Measurements from ENCODE around the gene NYAP2.
A peak's percentile ranks its signal among the peaks of the same experiment; 100 is the strongest.

The NYAP2 gene

DNA sequence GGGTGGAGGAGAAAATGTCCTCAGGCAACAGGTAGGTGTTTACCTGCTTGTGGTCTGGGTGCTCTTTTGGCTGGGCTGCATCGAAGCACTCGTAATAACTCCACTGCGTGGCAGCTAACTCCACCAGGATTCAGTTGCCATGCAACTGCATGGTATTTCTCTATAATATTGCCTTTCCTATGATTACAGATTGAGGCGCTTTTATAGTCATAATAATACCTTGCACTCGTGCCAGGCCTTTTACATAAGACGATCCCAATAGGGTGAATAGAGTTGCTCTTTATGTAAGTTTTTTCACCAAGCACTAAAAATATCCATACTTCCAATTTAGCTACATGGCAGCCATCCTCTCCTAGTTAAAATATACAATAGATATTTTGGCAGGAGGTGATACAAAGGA lies 19.7 kb upstream of the NYAP2 start:
- no peaks in the 10 kb centered on the region for H3K27me3 ChIP-seq (ENCODE audit: insufficient read depth, insufficient read length)
- H3K4me1 ChIP-seq (ENCODE audit: insufficient read depth, insufficient read length) = no peaks in the 10 kb centered on the region
- no peak overlapping the region for H3K4me3 ChIP-seq (ENCODE audit: insufficient read length, low read depth)
- H3K9me3 ChIP-seq (ENCODE audit: insufficient read depth, low read length) = peaks cover 8% of the 10 kb centered on the region; the same call in 1 of the 2 replicates
- no peak for DNase-seq (ENCODE audit: low read depth, low spot score)
- TF ChIP-seq ZNF274 (IDR thresholded peaks at IDR 0.05; ENCODE audit: low read depth, low read length) (no peak), SUZ12 (IDR thresholded peaks at IDR 0.05; ENCODE audit: extremely low read depth, insufficient read depth, insufficient read length) (no peak), YY1 (IDR thresholded peaks at IDR 0.05; ENCODE audit: insufficient read depth, insufficient read length) (no peak)
- no peaks in the 10 kb centered on the region for H3K36me3 ChIP-seq (ENCODE audit: insufficient read depth, insufficient read length, low read length)
- H3K9ac ChIP-seq (ENCODE audit: insufficient read length, low read depth) = no peak overlapping the region

DNA sequence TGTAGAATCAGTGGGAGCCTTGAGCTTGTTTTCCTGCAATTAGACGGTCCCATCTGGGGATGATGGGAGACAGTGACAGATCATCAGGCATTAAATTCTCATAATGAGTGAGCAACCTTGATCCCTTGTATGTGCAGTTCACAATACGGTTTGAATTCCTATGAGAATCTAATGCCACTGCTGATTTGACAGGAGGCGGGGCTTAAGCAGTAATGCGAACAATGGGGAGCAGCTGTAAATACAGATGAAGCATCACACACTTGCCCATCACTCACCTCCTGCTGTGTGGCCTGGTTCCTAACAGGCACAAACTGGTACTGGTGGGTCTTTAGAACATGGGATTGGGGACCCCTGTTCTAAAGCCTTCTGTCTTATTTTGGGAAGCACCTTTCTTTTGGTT lies 17.9 kb upstream of the NYAP2 start:
- H3K4me3 ChIP-seq (ENCODE audit: insufficient read length, low read depth) = no peak overlapping the region
- no peak for DNase-seq (ENCODE audit: low read depth, low spot score)
- peaks cover 8% of the 10 kb centered on the region; the same call in 1 of the 2 replicates for H3K9me3 ChIP-seq (ENCODE audit: insufficient read depth, low read length)
- TF ChIP-seq SUZ12 (IDR thresholded peaks at IDR 0.05; ENCODE audit: extremely low read depth, insufficient read depth, insufficient read length) = no peak
- no peaks in the 10 kb centered on the region for H3K36me3 ChIP-seq (ENCODE audit: insufficient read depth, insufficient read length, low read length)
- H3K4me1 ChIP-seq (ENCODE audit: insufficient read depth, insufficient read length) = no peaks in the 10 kb centered on the region
- no peaks in the 10 kb centered on the region for H3K27me3 ChIP-seq (ENCODE audit: insufficient read depth, insufficient read length)
- H3K9ac ChIP-seq (ENCODE audit: insufficient read length, low read depth) = no peak overlapping the region

DNA sequence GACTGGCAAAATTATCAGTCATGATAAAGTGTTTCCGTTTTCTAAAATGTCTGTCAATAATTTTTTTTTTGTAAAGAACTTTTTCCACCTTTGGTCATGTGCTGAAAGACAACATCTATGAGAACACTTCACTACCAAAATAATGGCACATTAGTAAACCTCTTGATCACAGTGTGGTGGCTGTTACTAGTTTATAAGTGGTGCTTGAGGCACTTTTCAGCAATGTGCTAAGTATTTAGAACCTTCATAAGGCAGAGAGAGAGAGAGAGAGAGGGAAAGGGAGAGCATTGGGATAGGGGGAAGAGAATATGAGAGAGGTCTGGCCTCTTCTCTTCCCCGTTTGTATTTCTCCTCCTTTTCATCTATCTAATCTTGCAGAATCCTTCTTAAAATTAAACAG lies 1.1 kb upstream of the NYAP2 start:
- no peak overlapping the region for H3K4me3 ChIP-seq (ENCODE audit: insufficient read length, low read depth)
- DNase-seq (ENCODE audit: low read depth, low spot score) = no peak
- no peaks in the 10 kb centered on the region for H3K9me3 ChIP-seq (ENCODE audit: insufficient read depth, low read length)
- no peak for TF ChIP-seq YY1 (IDR thresholded peaks at IDR 0.05; ENCODE audit: insufficient read depth, insufficient read length)
- TF ChIP-seq SUZ12 (IDR thresholded peaks at IDR 0.05; ENCODE audit: extremely low read depth, insufficient read depth, insufficient read length) = no peak
- no peak for TF ChIP-seq ZNF274 (IDR thresholded peaks at IDR 0.05; ENCODE audit: low read depth, low read length)
- no peaks in the 10 kb centered on the region for H3K4me1 ChIP-seq (ENCODE audit: insufficient read depth, insufficient read length)
- no peaks in the 10 kb centered on the region for H3K36me3 ChIP-seq (ENCODE audit: insufficient read depth, insufficient read length, low read length)
- H3K9ac ChIP-seq (ENCODE audit: insufficient read length, low read depth) = no peak overlapping the region
- H3K27me3 ChIP-seq (ENCODE audit: insufficient read depth, insufficient read length) = no peaks in the 10 kb centered on the region

DNA sequence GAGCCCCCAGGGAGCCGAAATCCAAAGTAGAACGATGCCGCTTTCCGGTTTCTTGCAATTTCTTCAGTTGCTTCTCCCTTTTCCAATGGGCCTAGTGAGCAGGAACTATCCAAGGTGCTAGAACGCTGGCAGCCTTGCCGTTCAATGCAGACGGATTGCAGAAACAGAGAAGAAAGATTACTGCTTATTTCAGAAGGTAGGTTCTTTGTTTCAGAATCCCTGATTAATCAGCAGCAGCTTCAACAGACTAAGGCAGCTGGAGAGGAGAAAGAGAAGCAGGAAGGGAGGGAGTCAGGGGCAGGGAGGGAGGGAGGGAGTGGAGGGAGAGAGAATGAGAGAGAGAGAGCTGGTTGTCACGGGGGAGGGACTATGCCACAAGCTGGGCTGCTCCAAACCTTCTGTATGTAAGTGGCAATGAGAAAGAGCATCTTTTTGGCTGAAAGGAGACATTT lies 576 bp downstream of the NYAP2 start:
- H3K4me3 ChIP-seq (ENCODE audit: insufficient read length, low read depth) = no peak overlapping the region
- H3K9ac ChIP-seq (ENCODE audit: insufficient read length, low read depth) = no peak overlapping the region
- TF ChIP-seq YY1 (IDR thresholded peaks at IDR 0.05; ENCODE audit: insufficient read depth, insufficient read length) (no peak), SUZ12 (IDR thresholded peaks at IDR 0.05; ENCODE audit: extremely low read depth, insufficient read depth, insufficient read length) (no peak), ZNF274 (IDR thresholded peaks at IDR 0.05; ENCODE audit: low read depth, low read length) (no peak)
- H3K27me3 ChIP-seq (ENCODE audit: insufficient read depth, insufficient read length) = no peaks in the 10 kb centered on the region
- no peaks in the 10 kb centered on the region for H3K36me3 ChIP-seq (ENCODE audit: insufficient read depth, insufficient read length, low read length)
- no peaks in the 10 kb centered on the region for H3K9me3 ChIP-seq (ENCODE audit: insufficient read depth, low read length)
- H3K4me1 ChIP-seq (ENCODE audit: insufficient read depth, insufficient read length) = no peaks in the 10 kb centered on the region
- DNase-seq (ENCODE audit: low read depth, low spot score) = peak; percentile 48

DNA sequence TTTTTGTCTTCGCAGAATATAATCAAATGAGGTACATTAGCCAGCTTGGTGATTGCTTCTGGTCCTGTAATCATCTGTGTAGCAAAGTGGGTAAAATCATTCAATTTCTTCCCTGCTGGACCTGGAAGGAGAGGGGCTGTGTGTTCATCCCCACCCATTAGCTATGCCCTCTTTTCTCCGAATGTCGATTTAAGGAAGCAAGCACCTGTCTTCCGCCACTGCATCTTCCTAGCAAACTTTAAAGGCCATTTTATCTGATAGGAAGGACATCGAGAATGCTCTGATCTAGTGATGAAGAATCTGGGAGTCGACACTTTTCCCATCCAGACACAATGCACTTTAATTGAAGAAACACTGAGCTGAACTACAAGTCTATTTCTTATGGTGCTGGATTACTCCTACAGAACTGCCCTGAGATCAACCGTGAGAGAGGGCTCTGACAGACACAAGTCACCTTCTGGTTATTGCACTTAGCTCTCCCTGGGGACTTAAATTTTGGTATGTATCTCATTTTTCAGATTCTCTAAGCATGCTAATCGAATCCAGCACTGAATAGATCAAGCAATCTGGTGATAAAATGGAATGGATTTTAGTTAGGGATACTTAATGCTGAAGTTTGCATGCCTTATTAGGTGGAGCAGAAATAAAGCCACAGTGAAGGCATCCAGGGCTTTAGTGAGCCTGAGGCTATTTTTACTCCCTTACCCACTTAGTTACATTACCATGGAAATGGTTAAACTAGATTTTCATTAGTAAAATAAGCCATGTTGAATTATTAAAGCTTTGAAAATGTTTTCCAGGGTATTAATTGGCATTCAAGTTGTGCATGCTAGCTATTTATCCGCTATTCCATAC lies 1.3 kb downstream of the NYAP2 start:
- no peak overlapping the region for H3K9ac ChIP-seq (ENCODE audit: insufficient read length, low read depth)
- no peak for DNase-seq (ENCODE audit: low read depth, low spot score)
- H3K4me3 ChIP-seq (ENCODE audit: insufficient read length, low read depth) = no peak overlapping the region

GRCh38 chr2:225402210-225402776 lies 2.8 kb downstream of the NYAP2 start:
- H3K9ac ChIP-seq (ENCODE audit: insufficient read length, low read depth) = no peak overlapping the region

More for the DNA sequence above, 1.3 kb downstream of the NYAP2 start:
- H3K27me3 ChIP-seq (ENCODE audit: insufficient read depth, insufficient read length) = no peaks in the 10 kb centered on the region
- H3K9me3 ChIP-seq (ENCODE audit: insufficient read depth, low read length) = no peaks in the 10 kb centered on the region
- H3K4me1 ChIP-seq (ENCODE audit: insufficient read depth, insufficient read length) = no peaks in the 10 kb centered on the region
- H3K36me3 ChIP-seq (ENCODE audit: insufficient read depth, insufficient read length, low read length) = no peaks in the 10 kb centered on the region
- no peak for TF ChIP-seq SUZ12 (IDR thresholded peaks at IDR 0.05; ENCODE audit: extremely low read depth, insufficient read depth, insufficient read length)

GRCh38 chr2:225411452-225411851 lies 11.9 kb downstream of the NYAP2 start:
- DNase-seq (ENCODE audit: low read depth, low spot score) = no peak
- H3K9ac ChIP-seq (ENCODE audit: insufficient read length, low read depth) = no peak overlapping the region
- no peaks in the 10 kb centered on the region for H3K9me3 ChIP-seq (ENCODE audit: insufficient read depth, low read length)
- no peaks in the 10 kb centered on the region for H3K27me3 ChIP-seq (ENCODE audit: insufficient read depth, insufficient read length)
- no peaks in the 10 kb centered on the region for H3K36me3 ChIP-seq (ENCODE audit: insufficient read depth, insufficient read length, low read length)
- H3K4me1 ChIP-seq (ENCODE audit: insufficient read depth, insufficient read length) = no peaks in the 10 kb centered on the region
- no peak overlapping the region for H3K4me3 ChIP-seq (ENCODE audit: insufficient read length, low read depth)
- no peak for TF ChIP-seq YY1 (IDR thresholded peaks at IDR 0.05; ENCODE audit: insufficient read depth, insufficient read length)
- no peak for TF ChIP-seq SUZ12 (IDR thresholded peaks at IDR 0.05; ENCODE audit: extremely low read depth, insufficient read depth, insufficient read length)
- no peak for TF ChIP-seq ZNF274 (IDR thresholded peaks at IDR 0.05; ENCODE audit: low read depth, low read length)

More at GRCh38 chr2:225402210-225402776, 2.8 kb downstream of the NYAP2 start:
- H3K27me3 ChIP-seq (ENCODE audit: insufficient read depth, insufficient read length) = no peaks in the 10 kb centered on the region
- no peaks in the 10 kb centered on the region for H3K36me3 ChIP-seq (ENCODE audit: insufficient read depth, insufficient read length, low read length)
- TF ChIP-seq YY1 (IDR thresholded peaks at IDR 0.05; ENCODE audit: insufficient read depth, insufficient read length) = no peak
- TF ChIP-seq SUZ12 (IDR thresholded peaks at IDR 0.05; ENCODE audit: extremely low read depth, insufficient read depth, insufficient read length) = no peak
- TF ChIP-seq ZNF274 (IDR thresholded peaks at IDR 0.05; ENCODE audit: low read depth, low read length) = no peak
- no peaks in the 10 kb centered on the region for H3K4me1 ChIP-seq (ENCODE audit: insufficient read depth, insufficient read length)
- DNase-seq (ENCODE audit: low read depth, low spot score) = no peak
- no peaks in the 10 kb centered on the region for H3K9me3 ChIP-seq (ENCODE audit: insufficient read depth, low read length)
- no peak overlapping the region for H3K4me3 ChIP-seq (ENCODE audit: insufficient read length, low read depth)

Data from NT2/D1 (cell line).